Measurements from ENCODE around the gene RASAL2.

- TF ChIP-seq CTCF (conservative IDR thresholded peaks at IDR 0.05 in 1 of 2, IDR thresholded peaks at IDR 0.05 in 1 of 2; ENCODE audit: low read depth in 1 of 2, low read length in 2 of 2) = no peak
- TF ChIP-seq EZH2 (IDR thresholded peaks at IDR 0.05; ENCODE audit: low read length, missing control alignments) = no peak
Observed at GRCh38 chr1:178477373-178477772, 383.5 kb downstream of the RASAL2 start.
